Activated effector memory CD4-positive, alpha-beta T cell treated with anti-CD3 and anti-CD28 coated beads, Interleukin-2, amount 50 U/mL, for 16 hours (primary cell): ENCODE results near the gene HTR3A.
A peak's percentile ranks its signal among the peaks of the same experiment; 100 is the strongest.
"Not testable (repeated sequence)": the region's sequence is repeated elsewhere in the genome, so short reads cannot be mapped to it uniquely, and the experiment has no call there.

Experiments
- DNase-seq: peaks from one replicate; pipeline ENCODE4 v3.0.0-alpha.2; 2020

Gene HTR3A

DNA sequence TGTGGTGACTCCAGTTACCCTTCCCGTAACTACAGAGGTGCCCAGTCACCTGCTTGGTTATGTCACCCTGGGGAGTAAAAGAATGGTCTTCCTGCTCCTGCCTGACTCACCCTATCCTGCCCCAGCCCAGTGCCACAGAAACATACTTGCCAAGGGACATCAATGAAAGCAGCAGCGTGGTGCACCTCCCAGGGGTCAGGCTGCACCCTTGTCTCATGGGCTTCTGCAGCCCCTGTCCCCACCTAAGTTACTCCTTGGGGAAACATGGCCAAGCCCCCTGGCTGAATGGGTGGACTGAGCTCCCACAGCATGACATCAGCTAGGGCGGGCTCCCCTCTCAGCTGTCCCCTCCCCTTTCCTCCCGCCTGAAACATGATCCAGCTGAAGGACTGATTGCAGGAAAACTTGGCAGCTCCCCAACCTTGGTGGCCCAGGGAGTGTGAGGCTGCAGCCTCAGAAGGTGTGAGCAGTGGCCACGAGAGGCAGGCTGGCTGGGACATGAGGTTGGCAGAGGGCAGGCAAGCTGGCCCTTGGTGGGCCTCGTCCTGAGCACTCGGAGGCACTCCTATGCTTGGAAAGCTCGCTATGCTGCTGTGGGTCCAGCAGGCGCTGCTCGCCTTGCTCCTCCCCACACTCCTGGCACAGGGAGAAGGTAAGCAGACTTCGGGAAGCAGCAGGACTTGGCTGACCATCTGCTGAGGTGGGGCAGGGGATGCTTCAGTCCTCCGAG is at the start of gene HTR3A:
Gene HTR3A (plus strand): TSS at position 368 of the 730 bp plus-strand sequence. CDS start 218 bp downstream, at position 586.
- peak; percentile 41 for DNase-seq

DNA sequence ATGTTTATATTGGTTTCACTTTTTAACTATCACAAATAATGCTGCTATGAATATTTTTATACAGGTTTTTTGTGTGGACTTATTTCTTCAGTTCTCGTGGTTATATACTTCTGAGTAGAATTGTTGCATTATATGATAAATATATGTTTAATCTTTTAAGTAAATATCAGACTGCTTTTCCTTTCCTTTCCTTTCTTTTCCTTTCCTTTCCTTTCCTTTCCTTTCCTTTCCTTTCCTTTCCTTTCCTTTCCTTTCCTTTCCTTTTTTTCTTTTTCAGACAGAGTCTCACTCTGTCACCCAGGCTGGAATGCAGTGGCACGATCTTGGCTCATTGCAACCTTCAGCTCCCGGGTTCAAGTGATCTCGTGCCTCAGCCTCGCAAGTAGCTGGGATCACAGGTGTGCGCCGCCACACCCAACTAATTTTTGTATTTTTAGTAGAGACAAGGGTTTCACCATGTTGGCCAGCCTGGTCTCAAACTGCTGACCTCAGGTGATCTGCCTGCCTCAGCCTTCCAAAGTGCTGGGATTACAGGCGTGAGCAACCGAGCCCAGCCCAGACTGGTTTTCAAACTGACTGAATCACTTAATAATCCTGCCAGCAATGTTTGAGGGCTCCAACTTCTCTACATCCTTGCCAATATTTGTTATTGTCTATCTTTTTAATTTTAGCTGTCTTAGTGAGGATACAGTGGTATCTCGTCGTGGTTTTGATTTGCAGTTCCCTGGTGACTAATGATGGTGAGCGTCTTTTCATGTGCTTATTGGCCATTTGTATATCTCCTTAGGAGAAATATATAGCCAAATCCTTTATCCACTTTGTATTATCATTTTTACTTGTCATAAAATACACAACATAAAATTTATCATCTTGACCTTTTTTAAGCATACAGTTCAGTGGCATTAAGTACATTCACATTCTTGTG is 48.4 kb upstream of the HTR3A start:
- DNase-seq, result no peak

DNA sequence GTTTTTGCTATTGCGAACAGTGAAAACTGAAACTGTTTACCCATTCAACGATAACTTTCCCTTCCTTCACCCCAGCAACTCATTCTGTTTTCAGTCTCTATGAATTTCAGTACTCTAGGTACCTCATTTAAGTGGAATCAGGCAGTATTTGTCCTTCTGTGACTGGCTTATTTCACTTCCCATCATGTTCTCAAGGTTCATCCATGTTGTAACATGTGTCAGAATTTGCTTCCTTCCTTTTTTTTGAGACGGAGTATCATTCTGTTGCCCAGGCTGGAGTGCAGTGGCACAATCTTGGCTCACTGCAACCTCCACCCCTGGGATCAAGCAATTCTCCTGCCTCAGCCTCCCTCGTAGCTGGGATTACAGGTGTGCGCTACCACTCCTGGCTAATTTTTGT is 46.6 kb upstream of the HTR3A start:
- no peak for DNase-seq

DNA sequence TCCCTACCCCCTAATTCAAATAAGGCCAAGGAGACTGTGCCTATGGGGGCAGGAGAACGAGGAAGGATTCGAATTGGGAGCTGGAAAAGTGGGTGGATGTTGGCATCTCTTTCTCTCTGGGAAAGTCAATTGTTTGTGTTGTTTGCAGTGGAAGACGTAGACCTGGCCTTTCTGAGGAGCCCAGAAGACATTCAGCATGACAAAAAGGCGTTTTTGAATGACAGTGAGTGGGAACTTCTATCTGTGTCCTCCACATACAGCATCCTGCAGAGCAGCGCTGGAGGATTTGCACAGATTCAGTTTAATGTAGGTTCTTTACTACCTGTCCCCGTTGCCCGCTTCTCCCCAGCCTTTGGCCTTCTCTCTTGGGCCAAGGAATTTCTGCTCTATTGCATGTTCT is 42.1 kb upstream of the HTR3A start:
- DNase-seq, result no peak

DNA sequence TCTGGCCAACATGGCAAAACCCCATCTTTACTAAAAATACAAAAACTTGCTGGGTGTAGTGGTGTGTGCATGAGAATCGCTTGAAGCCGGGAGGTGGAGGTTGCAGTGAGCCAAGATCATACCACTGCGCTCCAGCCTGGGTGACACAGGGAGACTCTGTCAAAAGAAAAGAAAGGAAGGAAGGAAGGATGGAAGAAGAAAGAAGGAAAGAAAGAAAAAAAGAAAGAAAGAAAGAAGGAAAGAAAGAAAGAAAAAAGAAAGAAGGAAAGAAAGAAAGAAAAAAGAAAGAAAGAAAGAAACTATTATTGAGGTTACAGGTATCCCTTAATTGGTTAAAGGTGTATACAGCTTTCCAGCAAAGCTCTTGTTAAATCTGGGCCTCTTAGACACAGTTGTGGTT is 40.7 kb upstream of the HTR3A start:
- not testable (repeated sequence) for DNase-seq

DNA sequence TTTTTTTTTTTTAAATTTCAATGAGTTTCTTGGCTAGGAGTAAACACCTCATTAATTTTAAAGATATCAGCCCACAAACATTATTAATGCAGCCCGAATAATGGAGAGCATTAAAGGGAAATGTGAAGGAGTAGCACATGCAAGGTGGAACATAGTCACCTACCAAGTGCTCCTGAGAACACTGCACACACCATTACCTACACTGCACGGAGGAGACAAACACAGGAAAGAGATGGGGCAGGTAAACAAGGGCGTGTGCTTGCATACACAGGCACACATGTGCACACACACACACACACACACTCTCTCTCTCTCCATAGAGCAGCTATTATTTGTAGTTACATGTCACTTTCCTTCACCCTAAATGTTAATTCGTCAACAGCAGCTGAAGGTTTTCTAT is 40.1 kb upstream of the HTR3A start:
- DNase-seq, result no peak

DNA sequence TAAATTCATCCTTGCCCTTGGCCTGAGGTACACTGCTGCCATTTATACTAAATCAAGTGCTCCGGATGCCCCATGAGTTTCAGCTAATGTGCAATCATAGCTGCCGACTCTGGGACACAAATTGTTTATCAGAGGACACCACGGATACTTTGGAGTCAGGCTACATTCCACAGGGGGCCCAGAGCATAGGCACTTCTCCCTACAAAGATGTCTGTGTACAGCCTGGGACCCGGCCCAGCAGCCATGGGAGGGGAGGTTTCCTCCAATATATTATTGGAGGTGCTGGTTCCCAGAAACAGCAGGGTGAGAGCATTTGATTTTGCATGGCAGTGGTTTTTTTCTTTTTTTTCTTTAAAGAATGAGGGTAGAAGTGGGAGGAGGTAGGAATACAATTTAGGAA is 39.0 kb upstream of the HTR3A start:
- no peak for DNase-seq

DNA sequence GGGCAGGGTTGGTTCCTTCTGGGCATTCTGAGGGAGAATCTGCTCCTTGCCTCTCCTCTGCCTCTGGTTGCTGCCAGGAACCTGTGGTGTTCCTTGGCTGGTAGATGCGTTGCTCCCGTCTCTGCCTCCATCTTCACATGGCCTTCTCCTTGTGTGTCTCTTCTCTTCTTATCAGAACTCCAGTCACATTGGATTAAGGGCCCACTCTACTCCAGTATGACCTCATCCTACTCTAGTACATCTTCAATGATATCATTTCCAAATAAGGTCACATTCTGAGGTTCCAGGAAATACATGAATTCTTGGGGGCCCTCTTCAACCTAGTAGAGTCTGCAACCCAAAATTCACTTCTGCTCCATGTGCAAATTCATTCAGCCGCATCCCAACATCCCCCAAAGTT is 37.0 kb upstream of the HTR3A start:
- DNase-seq, result no peak

DNA sequence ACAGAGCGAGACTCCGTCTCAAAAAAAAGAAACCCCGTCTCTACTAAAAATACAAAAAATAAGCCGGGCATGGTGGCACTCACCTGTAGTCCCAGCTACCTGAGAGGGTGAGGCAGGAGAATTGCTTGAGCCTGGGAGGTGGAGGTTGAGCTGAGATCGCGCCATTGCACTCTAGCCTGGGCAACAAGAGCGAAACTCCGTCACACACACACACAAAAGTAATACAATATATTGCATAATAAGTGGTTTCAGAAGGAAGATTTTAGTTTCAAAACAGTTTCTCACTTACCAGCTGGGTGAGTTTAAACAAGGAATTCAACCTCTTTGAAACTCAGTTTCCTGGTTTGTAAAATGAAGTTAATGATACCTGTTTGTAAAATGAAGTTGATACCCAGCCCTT is 32.7 kb upstream of the HTR3A start:
- DNase-seq, result no peak

DNA sequence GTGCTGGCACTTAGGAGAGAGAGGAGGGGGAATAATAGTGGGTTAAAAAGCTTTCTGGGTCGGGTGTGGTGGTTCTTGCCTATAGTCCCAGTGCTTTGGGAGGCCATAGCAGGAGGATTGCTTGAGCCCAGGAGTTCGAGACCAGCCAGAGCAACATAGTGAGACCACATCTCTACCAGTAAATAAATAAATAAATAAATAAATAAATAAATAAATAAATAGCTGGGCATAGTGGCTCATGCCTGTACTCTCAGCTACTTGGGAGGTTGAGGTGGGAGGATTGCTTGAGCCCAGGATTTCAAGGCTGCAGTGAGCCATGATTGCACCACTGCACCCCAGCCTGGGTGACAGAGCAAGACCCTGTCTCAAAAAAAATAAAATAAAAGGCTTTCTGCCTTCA is 28.7 kb upstream of the HTR3A start:
- not testable (repeated sequence) for DNase-seq

DNA sequence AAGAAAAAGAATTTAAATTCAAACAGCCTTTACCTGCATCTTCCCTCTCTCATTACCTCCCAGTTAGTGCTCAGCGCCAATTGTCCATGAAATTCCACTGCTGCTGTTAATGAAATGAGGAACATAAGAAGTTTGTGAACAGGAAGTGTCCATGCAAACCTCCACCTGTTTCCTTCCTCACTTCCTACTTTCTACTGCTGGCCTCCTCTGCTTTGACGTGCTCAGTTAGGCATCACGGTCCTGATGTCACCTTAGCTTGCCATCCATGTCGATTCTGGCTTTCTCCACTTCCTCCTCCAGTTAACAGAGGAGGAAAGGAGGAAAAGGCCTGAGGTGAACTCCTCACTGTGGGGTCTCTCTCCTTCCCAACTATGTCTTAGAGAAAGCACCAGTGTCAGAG is 26.9 kb upstream of the HTR3A start:
- DNase-seq, result no peak

DNA sequence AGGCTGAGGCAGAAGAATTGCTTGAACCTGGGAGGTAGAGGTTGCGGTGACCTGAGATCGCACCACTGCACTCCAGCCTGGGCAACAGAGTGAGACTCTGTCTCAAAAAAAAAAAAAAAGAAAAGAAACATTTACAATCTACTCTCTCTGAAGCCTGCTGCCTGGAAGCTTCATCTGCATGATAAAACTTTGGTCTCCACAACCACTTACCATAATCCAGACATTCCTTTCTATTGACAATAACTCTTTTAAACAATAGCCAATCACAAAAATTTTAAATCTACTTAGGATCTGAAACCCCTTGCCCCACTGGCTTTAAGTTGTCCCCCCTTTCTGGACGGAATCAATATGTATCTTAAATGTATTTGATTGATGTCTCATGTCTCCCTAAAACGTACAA is 25.0 kb upstream of the HTR3A start:
- no peak for DNase-seq

DNA sequence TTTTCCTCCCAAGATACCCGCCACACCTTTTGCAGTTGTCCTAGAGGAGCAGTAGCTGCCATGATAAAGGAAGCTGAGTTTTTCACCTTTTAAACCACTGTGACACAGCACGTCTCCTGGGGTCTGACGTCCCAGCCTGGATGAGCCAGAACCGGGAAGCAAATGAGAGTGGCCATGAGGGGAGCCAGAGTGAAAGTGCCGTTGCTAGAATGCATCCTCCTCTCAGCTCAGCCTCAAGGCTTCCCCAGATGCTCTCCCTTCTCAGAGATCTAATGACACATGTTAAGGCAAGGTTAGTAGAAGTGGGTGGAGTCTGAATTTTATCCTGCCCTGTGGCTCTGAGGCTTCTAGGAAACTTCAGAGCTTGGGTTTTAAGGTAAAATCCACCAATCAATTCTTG is 23.4 kb upstream of the HTR3A start:
- DNase-seq, result no peak

DNA sequence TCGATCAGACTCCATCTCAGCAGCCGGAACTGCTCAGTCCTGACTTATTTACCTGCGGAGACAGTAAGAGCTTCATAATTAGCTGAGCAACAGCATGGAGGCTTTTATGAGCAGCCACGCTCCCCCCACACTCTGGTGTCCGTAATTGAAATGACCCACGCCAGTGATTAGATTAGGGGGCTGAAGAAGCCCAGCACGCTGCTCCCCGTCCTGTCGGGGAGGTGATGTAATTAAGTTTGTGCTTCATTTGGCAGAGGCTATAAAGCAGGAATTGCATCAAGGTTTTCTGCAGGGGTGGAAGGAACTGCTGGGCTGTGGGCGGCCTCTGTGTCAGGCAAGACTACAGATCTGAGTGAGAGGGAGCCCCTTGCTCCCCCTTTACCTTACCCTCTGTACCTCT is 22.8 kb upstream of the HTR3A start:
- DNase-seq, result no peak

DNA sequence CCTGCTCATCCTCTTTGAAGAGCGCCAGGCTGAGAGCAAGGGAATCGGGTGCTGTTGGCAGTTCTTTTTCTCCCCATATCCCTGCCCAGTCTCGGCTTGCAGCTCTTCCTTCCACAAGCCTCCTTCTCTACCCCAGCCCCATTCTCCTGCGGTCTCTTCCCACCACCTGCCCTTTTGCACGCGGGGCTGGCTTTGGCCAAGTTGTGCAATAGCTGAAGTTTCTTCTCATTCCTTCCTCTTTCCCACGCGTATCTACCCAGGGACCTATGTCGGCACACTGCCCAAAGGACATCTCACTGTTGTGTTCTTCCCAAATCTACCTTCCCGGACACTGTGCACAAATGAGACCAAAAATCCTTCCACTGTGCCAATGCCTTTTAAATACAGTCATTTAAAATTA is 22.3 kb upstream of the HTR3A start:
- no peak for DNase-seq

DNA sequence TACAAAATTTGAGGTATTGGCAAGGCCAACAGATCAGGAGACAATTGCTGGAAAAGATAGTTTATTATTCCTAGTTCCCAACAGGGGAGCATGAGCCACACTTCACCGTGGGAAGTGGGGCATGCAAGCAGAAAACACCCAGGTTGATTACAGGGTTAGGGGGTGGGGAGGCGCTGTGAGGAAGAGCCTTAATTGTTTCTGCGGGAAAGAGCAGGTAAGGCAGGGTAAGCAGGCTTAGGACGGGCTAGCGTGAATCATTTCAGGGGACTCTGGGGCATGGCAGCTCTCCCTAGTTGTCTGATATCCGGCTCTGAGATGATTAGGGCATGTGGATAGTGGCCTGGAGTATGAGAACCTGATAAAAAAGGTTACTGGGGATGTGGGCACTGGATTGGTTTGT is 20.7 kb upstream of the HTR3A start:
- DNase-seq, result no peak

DNA sequence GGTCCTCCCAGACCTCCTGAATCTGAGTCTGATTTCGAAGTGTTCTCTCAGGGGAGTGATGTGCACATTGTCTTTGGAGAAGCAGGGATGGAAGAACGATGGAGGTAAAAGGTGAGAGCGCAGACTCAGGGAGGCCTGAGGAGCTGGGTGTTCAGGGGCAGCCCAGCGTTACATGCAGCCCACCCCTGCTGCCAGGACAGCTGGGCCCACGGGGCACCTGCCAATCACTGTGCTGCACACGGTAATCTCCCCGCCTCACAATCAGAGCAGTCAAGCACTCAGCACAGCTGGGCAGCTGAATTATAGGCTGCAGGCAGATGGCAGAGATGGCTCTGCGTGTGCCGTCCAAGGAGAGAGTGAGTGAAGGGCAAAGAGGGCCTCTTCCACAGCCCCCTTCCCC is 17.9 kb upstream of the HTR3A start:
- DNase-seq, result no peak

DNA sequence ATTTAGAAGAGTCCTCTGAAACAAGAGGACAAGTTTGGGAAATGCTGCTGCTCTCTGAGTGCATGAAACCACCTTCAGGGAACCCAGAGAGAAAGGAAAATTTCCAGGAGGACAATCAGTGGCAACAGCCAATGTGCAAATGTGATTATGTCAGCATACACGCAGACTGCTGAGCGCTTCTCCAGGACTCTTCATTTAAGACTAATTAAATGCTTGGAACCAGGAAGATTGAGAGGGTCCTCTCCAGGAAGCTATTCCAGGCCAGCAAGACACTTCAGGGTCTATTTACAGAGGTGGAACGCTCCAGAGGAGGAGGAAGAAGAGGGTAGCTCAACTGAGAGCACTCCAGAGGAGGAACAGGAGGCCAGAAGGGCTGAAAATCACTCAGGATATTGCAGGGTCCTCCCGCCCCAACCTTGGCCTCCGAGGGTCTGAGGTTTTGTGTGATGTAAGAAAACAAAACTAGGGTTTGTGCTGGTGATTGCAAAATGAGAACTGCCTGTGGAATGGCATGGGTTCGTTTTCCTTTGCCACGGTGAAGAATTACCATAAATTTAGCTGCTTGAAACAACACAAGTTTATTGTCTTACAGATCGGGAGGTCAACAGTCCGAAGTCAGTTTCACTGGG is 14.1 kb upstream of the HTR3A start:
- no peak for DNase-seq

DNA sequence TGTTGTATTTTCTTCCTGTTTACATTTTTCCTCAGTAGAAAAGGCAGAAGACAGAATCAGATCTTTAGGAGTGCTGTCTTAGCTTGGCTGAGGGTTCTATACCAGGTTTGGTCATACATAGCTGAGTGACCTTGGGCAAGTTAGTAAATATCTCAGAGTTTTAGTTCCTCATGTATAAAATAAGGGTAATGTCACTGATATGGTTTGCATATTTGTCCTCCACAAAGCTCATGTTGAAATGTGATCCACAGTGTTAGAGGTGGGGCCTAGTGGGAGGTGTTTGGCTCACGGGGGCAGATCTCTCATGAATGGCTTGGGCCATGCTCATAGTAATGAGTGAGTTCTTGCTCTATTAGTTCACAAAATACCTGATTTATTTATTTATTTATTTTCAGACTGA is 7.5 kb upstream of the HTR3A start:
- no peak for DNase-seq

DNA sequence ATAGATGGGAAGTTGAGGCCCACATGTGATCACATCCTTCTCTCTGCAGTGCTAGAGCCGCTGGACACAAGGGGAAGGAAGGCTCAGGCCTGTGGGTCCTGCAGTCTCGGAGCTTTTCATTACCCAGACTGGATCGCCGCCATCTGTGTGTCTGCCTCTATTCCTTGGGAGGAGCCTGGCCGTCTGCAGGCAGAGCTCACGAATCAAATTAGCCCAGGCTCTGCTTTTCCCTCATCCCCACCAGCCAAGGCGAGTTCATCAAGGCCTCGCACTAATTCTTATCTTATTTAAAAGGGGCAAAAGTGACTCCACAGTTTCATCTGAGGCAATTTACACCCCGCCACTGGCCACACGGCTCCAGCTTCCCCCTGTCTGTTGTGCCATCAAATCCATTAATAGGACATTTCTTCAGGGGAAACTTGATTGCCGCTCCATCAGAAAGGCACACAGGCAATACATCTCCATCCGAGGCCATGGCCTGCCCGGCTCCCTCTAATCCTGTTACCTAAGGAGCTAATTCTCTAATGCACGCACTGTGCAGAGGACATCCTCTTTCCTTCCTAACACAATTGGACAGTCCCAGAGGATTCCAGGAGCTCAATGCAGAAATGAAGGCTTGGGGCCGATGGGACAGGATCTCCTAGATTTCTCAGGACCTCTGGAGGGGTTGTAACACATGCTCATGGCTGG is 3.3 kb upstream of the HTR3A start:
- DNase-seq, result peak; percentile 33

DNA sequence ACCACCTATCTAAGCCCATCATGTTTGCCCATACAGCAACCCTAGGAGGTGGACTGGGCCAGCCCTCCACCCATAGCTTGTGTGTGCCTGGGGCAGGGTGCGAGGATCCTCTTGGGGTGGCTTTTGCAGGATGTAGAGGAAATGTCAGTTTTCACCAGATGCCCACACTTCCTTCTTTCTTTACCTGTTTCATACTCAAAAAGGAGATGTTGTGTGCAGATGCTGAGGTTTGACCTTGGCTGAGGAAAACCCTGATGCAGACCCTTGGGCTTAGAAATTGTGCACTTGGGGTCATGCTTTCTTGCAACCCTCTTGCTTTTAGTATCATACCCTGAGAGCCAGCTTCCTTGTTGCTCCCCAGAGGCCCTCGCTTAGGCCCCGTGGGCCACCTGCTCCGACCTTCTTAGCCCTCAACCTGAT is 2.2 kb downstream of the HTR3A start:
- peak; percentile 24 for DNase-seq

DNA sequence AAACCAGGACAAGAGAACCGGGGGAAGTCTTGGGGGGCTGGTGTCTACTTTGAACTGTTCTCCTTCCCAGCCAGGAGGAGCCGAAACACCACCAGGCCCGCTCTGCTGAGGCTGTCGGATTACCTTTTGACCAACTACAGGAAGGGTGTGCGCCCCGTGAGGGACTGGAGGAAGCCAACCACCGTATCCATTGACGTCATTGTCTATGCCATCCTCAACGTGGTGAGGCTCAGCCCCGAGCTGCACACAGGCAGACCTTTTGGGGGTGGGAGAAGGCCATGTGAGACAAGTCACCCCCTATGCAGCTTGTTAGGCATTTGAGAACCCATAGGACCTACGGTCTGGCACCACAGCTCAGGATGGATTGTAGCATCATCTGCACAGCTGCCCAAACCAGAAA is 2.8 kb downstream of the HTR3A start:
- DNase-seq, result peak; percentile 53

DNA sequence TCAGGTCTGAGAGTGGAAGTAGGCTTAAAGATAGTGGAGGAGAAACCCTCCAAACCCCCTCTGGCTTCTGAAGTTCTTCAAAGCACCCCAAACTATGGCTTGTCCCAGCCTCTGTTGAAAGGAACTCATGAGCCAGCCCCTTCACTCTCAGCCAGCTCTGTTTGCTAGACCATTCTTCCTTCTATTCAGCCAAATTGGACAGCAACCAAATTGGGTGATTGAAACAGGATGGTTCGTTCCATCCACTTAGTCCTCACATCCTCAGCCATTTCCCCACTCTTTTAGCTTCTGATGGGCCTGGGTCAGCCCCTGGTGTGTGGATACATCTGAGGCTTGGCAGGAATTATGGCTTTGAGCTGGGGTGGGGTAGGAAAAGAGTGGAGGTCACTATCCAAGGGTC is 4.5 kb downstream of the HTR3A start:
- DNase-seq, result no peak
